Spleen (tissue), 11 donors: Measurements from ENCODE around the gene CHL1. TPM values are rescaled to one million over a fixed set of nuclear protein-coding genes. Genes with fewer than 3 reads are reported as not detected.

ENCODE experiments used
- DNase-seq: peaks from one replicate; pipeline ENCODE4 v3.0.0-alpha.2; 2020
- H3K27ac ChIP-seq, 8 donors: fragments of 200-600 bp; sonication (generic) in 7 of 8; 1 replicate in 4 of 8; 2 replicates in 4 of 8; pipeline versions ENCODE4 v1.5.0 to v1.8.0; 2016 to 2021; ENCODE audit warnings: inconsistent platforms in 4 of 8, mild to moderate bottlenecking in 4 of 8, moderate library complexity in 1 of 8
- H3K27me3 ChIP-seq, 7 donors: fragments of 200-600 bp; sonication (generic) in 6 of 7; replicated peaks in 1 of 7; 1 replicate in 4 of 7; 2 replicates in 3 of 7; pipeline versions ENCODE4 v1.5.0 to v1.8.0; 2016 to 2021; ENCODE audit warnings: inconsistent platforms in 3 of 7, mild to moderate bottlenecking in 1 of 7
- H3K36me3 ChIP-seq, 6 donors: fragments of 200-600 bp; sonication (generic) in 5 of 6; 1 replicate in 4 of 6; 2 replicates in 2 of 6; pipeline versions ENCODE4 v1.5.0 to v1.8.0; 2016 to 2021; ENCODE audit warnings: inconsistent platforms in 2 of 6
- H3K4me1 ChIP-seq, 6 donors: fragments of 200-600 bp; sonication (generic) in 5 of 6; 1 replicate in 3 of 6; 2 replicates in 3 of 6; pipeline versions ENCODE4 v1.5.0 to v1.8.0; 2016 to 2021; ENCODE audit warnings: inconsistent platforms in 3 of 6
- H3K4me3 ChIP-seq, 8 donors: fragments of 200-600 bp; sonication (generic) in 7 of 8; 1 replicate in 4 of 8; 2 replicates in 4 of 8; pipeline versions ENCODE4 v1.5.0 to v1.8.0; 2016 to 2021; ENCODE audit warnings: inconsistent platforms in 4 of 8, mild to moderate bottlenecking in 4 of 8, moderate library complexity in 2 of 8
- H3K9me3 ChIP-seq, 8 donors: fragments of 200-600 bp; sonication (generic) in 7 of 8; 1 replicate in 4 of 8; 2 replicates in 4 of 8; pipeline versions ENCODE4 v1.5.0 to v1.8.0; 2016 to 2021; ENCODE audit warnings: inconsistent platforms in 4 of 8
- CTCF ChIP-seq, 11 experiments: fragments of 200-600 bp in 7 of 11; fragments of 450-650 bp in 4 of 11; sonication (generic) in 4 of 11; IDR thresholded peaks in 8 of 11; conservative IDR thresholded peaks in 3 of 11; 1 replicate in 7 of 11; 2 replicates in 4 of 11; pipeline versions ENCODE4 v1.4.0 to v1.8.0; 2016 to 2021; ENCODE audit warnings: antibody characterized with exemption in 11 of 11, inconsistent platforms in 4 of 11, mild to moderate bottlenecking in 1 of 11
- POLR2A ChIP-seq, 3 donors: fragments of 450-650 bp; IDR thresholded peaks; one replicate each; pipeline ENCODE4 v1.5.1; 2017; ENCODE audit warnings: antibody characterized with exemption in 3 of 3, mild to moderate bottlenecking in 1 of 3
- POLR2AphosphoS5 ChIP-seq, 3 donors: sonication (generic); formaldehyde crosslinking; IDR thresholded peaks; one replicate each; pipeline ENCODE4 v1.5.1; 2017; ENCODE audit warnings: antibody characterized with exemption in 3 of 3
- WGBS, 5 donors: extraction: QIAGEN DNeasy Blood & Tissue Kit in 3 of 5; methylation state at CpG; one replicate each; pipeline versions ENCODE4 v1.1.5 to v1.1.7; 2013 to 2018; 5-methylcytosine and 5-hydroxymethylcytosine counted together
- intact Hi-C: fragments of 100-400 bp; cut with DNase I; formaldehyde crosslinking; loops from one replicate; pipeline ENCODE4 v1.15.0; 2023; ENCODE audit warnings: low total_unique reads
- polyA plus RNA-seq, 3 donors: library from polyadenylated mRNA; stranded (reverse); fragments of 200-250 nt; gene quantifications; one replicate each; pipeline ENCODE4 v1.2.1, GENCODE V29; 2013
- total RNA-seq, 7 donors: library from RNA; depleted of rRNA in 3 of 7; stranded (reverse); fragments of >200 nt in 3 of 7; fragmentation: NEBNext Ultra II Directional in 4 of 7; extraction: Animal tissue kit (Norgen Biotek cat#: 25700) in 4 of 7; gene quantifications; one replicate each; pipeline versions ENCODE4 v1.1.0 to v1.2.1, GENCODE V29; 2016 to 2021
- donor health status: healthy with polysubstance abuse.
- donor health status: DM: no; HTN: no; CAD: no; lungs with moderate emphysema.
- donor health status: DM: no; HTN: no; CAD: no.
- donor health status: Bipolar disorder and iron deficiency.
- donor health status: healthy.
- donor health status: DM: no; HTN: no; CAD: no.
- donor health status: DM: yes; HTN: yes; CAD: no.

Gene CHL1
- total and polyA plus RNA-seq, 10 donors: 3.3 to 20.6 (median 12.8) TPM

GRCh38 chr3:396293-396692, 199.7 kb downstream of the CHL1 start:
- Histone ChIP-seq H3K4me1 (no peaks in the 10 kb centered on the region), H3K27ac (no peak overlapping the region), H3K36me3 (no peaks in the 10 kb centered on the region), H3K4me3 (no peak overlapping the region), H3K27me3 (no peaks in the 10 kb centered on the region), H3K9me3 (no peaks in the 10 kb centered on the region)
- WGBS, 5 donors: 81 to 95% (median 88%) methylated on average over 3 of the region's 3 CpGs
- DNase-seq: no peak
- TF ChIP-seq CTCF (IDR thresholded peaks at IDR 0.05 in 8 of 11, conservative IDR thresholded peaks at IDR 0.05 in 3 of 11): no peak
- TF ChIP-seq POLR2A (IDR thresholded peaks at IDR 0.05): no peak
- TF ChIP-seq POLR2AphosphoS5 (IDR thresholded peaks at IDR 0.05): no peak
- intact Hi-C loops: no loop called here

- Histone ChIP-seq H3K36me3 (no peaks in the 10 kb centered on the region), H3K4me1 (no peaks in the 10 kb centered on the region), H3K27me3 (no peaks in the 10 kb centered on the region), H3K4me3 (no peak overlapping the region), H3K9me3 (no peaks in the 10 kb centered on the region), H3K27ac (no peak overlapping the region)
- WGBS, 5 donors: 84 to 92% (median 89%) methylated on average over 6 of the region's 6 CpGs
- TF ChIP-seq POLR2AphosphoS5 (IDR thresholded peaks at IDR 0.05): no peak
- TF ChIP-seq CTCF (IDR thresholded peaks at IDR 0.05 in 8 of 11, conservative IDR thresholded peaks at IDR 0.05 in 3 of 11): no peak
- no peak for TF ChIP-seq POLR2A (IDR thresholded peaks at IDR 0.05)
- intact Hi-C loops: no loop called here
- DNase-seq: no peak
Observed at GRCh38 chr3:399647-400046, 203.1 kb downstream of the CHL1 start.

- intact Hi-C loops: no loop called here
- no peaks in the 10 kb centered on the region for H3K27me3 ChIP-seq
- WGBS, 5 donors: 76 to 89% (median 82%) methylated on average over 4 of the region's 4 CpGs
- no peaks in the 10 kb centered on the region for H3K36me3 ChIP-seq
- TF ChIP-seq CTCF (IDR thresholded peaks at IDR 0.05 in 8 of 11, conservative IDR thresholded peaks at IDR 0.05 in 3 of 11) (no peak), POLR2AphosphoS5 (IDR thresholded peaks at IDR 0.05) (no peak), POLR2A (IDR thresholded peaks at IDR 0.05) (no peak)
- no peaks in the 10 kb centered on the region for H3K9me3 ChIP-seq
- no peak overlapping the region for H3K27ac ChIP-seq
- H3K4me3 ChIP-seq: no peak overlapping the region
- H3K4me1 ChIP-seq: no peaks in the 10 kb centered on the region
- DNase-seq: no peak
Observed at GRCh38 chr3:403826-404225, 207.3 kb downstream of the CHL1 start.

- H3K4me1 ChIP-seq: no peaks in the 10 kb centered on the region
- TF ChIP-seq POLR2A (IDR thresholded peaks at IDR 0.05): no peak
- no peak for TF ChIP-seq CTCF (IDR thresholded peaks at IDR 0.05 in 8 of 11, conservative IDR thresholded peaks at IDR 0.05 in 3 of 11)
- no peak for TF ChIP-seq POLR2AphosphoS5 (IDR thresholded peaks at IDR 0.05)
- H3K4me3 ChIP-seq: no peak overlapping the region
- DNase-seq: no peak
- peaks cover 0 to 8% (median 0%) of the 10 kb centered on the region in 7 donors for H3K27me3 ChIP-seq
- no peaks in the 10 kb centered on the region for H3K36me3 ChIP-seq
- WGBS, 5 donors: 69 to 80% (median 76%) methylated on average over 4 of the region's 4 CpGs
- no peak overlapping the region for H3K27ac ChIP-seq
- intact Hi-C loops: no loop called here
- no peaks in the 10 kb centered on the region for H3K9me3 ChIP-seq
Observed at GRCh38 chr3:409011-409410, 212.4 kb downstream of the CHL1 start.
